ENCODE measurements around the gene TNK2.
"Not testable (repeated sequence)": the region's sequence is repeated elsewhere in the genome, so short reads cannot be mapped to it uniquely, and the experiment has no call there.

- TF ChIP-seq PRDM4 (CRISPR knock-in tag; IDR thresholded peaks at IDR 0.05; ENCODE audit: borderline replicate concordance); ESRRA (CRISPR knock-in tag; IDR thresholded peaks at IDR 0.05; ENCODE audit: low read depth): not testable (repeated sequence)
- TF ChIP-seq, protein P1, sequence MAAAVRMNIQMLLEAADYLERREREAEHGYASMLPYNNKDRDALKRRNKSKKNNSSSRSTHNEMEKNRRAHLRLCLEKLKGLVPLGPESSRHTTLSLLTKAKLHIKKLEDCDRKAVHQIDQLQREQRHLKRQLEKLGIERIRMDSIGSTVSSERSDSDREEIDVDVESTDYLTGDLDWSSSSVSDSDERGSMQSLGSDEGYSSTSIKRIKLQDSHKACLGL (CRISPR knock-in tag; IDR thresholded peaks at IDR 0.05): not testable (repeated sequence)
These were observed 33.0 kb upstream of the TNK2 start for GRCh38 chr3:195941265-195941815.
